GM12874 (cell line): ENCODE data around the gene CSNK2A1.

Source experiments
- CTCF ChIP-seq: IDR thresholded peaks from 2 replicates; pipeline ENCODE4 v1.5.1; 2011; ENCODE audit warnings: low read depth, mild to moderate bottlenecking, control low read depth, low read length, moderate library complexity; ENCODE audit not compliant: insufficient read depth

CSNK2A1 gene

DNA sequence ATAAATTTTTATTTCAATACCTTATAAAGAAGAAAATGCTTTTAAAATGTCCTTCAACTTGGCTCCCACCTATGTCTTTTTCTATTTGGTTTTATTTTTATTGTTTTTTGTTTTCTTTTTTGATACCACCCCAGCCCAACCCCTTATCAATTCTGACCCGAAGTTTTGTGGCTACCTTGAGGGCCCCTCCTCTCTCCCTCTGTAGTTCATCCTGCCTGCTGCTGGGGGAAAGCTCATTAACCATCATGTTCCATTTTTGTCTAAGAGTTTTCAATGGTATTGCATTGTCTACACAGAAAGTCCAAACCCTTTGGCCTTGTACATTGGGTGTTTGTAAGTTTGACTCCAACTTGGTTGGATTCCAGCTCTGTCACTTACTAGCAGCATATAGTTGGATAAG lies 5.3 kb upstream of the CSNK2A1 start:
- no peak for TF ChIP-seq CTCF

DNA sequence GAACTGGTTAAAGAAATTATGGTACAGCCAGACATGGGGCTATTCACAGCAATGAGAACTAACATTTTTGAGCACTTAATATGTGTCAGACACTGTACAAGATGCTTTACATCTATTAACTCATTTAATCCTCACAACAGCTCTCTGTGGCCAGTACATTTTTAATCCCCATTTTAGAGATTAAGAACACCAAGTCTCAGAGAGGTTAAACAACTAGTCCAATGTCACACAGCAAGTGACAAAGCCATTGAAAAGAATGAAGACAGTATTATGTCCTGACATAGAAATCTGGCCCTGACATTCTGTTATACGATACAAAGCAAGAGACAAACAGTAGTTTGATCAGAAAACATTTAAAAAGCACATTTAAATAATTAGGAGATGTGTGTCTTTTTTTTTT lies 3.8 kb upstream of the CSNK2A1 start:
- no peak for TF ChIP-seq CTCF

DNA sequence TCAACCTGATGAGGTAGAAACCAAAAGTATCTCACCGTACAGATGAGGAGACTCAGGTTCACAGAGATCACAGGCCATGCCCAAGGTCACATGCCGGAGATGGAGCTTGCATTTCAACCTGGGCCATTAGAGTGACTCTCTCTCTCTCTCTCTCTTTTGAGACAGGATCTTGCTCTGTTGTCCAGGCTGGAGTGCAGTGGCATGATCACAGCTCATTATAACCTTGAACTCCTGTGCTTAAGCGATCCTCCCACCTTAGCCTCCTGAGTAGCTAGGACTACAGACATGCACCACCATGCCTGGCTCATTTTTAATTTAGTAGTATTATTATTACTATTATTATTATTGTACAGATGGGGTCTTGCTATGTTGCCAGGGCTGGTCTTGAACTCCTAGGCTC lies 2.8 kb upstream of the CSNK2A1 start:
- TF ChIP-seq CTCF = no peak

- no peak for TF ChIP-seq CTCF
Observed at GRCh38 chr20:544153-544725, 649 bp upstream of the CSNK2A1 start.

DNA sequence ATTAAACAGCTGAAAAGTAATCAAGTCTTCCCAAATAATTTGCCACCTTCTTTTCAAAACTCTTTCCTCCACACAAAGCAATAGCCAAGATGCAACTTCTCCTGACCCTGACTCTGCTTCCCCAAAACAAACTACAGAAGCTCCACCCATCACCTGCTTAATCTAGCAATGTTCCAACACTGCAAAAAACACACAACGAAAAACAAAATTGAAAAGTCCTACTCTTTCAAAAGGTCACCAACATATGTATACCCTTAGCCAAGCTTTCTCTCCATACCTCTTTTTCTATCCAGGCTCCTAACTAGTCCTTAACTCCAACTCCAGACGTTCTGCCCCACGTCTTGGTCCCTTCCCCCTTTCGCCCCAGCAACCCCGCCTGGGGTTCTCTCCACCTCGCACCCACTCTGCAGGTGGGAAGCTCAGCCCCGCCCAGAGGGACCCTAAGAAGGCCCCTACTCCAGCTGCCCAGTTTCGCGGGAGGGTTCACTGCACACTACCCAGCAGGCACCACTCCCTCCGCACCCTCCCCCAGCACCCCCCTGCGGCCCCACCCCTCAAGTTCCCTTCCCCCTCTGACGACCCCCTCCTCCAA lies 717 bp downstream of the CSNK2A1 start:
- no peak for TF ChIP-seq CTCF

DNA sequence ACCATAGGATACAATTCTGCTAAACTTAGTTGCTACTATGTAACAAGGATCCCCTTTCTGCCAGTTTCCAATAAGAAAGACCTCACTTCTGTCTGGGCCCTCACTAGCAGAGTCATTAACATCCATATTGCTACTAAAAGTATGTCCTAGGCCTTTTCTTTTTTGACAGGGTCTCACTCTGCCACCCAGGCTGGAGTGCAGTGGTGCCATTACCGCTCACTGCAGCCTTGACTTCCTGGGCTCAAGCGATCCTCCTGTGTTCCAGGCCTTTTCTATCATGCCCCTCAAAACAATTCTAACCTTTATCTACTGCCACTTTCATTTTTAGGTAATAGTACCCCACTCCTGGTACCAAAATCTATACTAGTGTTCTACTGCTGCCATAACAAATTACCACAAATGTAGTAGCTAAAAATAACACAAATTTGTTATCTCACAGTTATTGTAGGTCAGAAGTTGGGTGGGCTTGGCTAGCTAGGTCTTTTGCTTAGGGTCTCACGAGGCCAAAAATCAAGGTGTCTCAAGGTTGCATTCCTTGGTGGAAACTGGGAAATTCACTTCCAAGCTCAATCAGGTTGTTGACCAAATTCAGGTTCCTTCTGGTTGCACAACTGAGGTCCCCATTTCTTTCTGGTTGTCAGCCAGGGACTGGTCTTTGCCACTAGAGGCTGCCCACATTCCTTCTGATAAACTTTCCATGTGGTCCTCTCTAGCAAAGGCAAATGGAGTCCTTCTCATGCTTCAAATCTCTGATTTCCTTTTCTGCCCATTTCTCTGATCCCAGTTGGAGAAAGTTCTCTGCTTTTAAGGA lies 3.0 kb downstream of the CSNK2A1 start:
- no peak for TF ChIP-seq CTCF

DNA sequence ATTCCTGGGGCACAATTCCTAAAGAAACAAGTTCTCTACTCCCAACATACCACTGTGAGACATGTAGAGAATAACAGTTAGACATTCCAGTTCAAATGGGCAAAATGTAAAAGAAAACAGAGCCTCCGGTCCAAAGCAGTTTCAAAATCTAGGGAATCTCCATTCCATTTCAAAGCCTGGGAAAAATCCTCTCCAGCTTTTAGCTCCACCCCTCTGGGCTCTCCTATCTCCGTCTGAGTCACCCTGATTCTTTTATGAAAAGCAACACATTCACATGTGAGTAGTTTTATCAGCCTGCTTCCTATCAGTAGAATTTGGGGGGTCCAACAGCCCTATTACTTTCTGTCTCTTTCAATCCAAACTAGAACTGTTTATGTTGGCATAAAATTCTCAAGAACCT lies 3.7 kb downstream of the CSNK2A1 start:
- no peak for TF ChIP-seq CTCF
